Neural progenitor cell (in vitro differentiated cells): ENCODE measurements around the gene SLC7A10.

Experiments
- CTCF ChIP-seq: fragments of 200-600 bp; sonication (generic); IDR thresholded peaks from 2 replicates; pipeline ENCODE4 v1.5.1; 2017; ENCODE audit warnings: antibody characterized with exemption, mild to moderate bottlenecking
- EZH2 ChIP-seq: fragments of 200-600 bp; sonication (generic); IDR thresholded peaks from 2 replicates; pipeline ENCODE4 v1.6.1; 2017; ENCODE audit warnings: antibody characterized with exemption, mild to moderate bottlenecking, moderate library complexity
- EZH2phosphoT487 ChIP-seq: fragments of 200-600 bp; sonication (generic); IDR thresholded peaks from 2 replicates; pipeline ENCODE4 v1.6.1; 2017; ENCODE audit warnings: antibody characterized with exemption

GRCh38 chr19:33261511-33262189, 36.0 kb upstream of the SLC7A10 start:
- no peak for TF ChIP-seq CTCF
- TF ChIP-seq EZH2phosphoT487: no peak
- TF ChIP-seq EZH2: no peak
